ENCODE data around the gene AFG1L.

DNA sequence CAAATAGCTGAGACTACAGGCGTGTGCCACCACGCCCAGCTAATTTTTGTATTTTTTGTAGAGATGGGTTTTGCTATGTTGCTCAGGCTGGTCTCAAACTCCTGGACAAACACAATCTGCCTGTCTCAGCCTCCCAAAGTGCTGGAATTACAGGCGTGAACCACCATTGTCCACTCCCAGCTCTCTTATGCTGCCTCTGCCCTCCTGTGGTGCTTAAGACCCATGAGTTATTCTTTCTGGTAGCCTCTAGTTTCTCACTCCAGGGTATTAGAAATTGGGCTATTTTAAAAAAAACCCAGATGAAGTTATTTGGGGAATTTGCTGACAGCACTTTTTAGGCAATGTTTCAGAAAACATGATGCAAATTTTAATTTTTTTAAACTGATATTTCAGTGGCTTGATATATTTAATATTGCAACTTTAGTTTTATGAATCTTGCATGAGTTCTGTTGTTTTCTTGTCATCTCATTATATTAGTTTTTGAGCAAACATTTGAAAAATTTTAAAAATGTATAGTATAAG lies 151.8 kb downstream of the AFG1L start:
- TF ChIP-seq POLR2AphosphoS5 (IDR thresholded peaks at IDR 0.05; ENCODE audit: low read depth) (no peak), EZH2phosphoT487 (IDR thresholded peaks at IDR 0.05; ENCODE audit: unreplicated experiment) (no peak), EZH2 (IDR thresholded peaks at IDR 0.05; ENCODE audit: low read depth, unreplicated experiment) (no peak), JUNB (IDR thresholded peaks at IDR 0.05; ENCODE audit: unreplicated experiment) (no peak), CREB1 (CRISPR knock-in tag; IDR thresholded peaks at IDR 0.05; ENCODE audit: low read depth) (no peak), REST (IDR thresholded peaks at IDR 0.05; ENCODE audit: unreplicated experiment) (no peak), ZNF114 (CRISPR knock-in tag; IDR thresholded peaks at IDR 0.05) (no peak), STAT1 (IDR thresholded peaks at IDR 0.05; ENCODE audit: unreplicated experiment) (no peak)
- TF ChIP-seq, protein P1, sequence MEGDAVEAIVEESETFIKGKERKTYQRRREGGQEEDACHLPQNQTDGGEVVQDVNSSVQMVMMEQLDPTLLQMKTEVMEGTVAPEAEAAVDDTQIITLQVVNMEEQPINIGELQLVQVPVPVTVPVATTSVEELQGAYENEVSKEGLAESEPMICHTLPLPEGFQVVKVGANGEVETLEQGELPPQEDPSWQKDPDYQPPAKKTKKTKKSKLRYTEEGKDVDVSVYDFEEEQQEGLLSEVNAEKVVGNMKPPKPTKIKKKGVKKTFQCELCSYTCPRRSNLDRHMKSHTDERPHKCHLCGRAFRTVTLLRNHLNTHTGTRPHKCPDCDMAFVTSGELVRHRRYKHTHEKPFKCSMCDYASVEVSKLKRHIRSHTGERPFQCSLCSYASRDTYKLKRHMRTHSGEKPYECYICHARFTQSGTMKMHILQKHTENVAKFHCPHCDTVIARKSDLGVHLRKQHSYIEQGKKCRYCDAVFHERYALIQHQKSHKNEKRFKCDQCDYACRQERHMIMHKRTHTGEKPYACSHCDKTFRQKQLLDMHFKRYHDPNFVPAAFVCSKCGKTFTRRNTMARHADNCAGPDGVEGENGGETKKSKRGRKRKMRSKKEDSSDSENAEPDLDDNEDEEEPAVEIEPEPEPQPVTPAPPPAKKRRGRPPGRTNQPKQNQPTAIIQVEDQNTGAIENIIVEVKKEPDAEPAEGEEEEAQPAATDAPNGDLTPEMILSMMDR (conservative IDR thresholded peaks at IDR 0.05; ENCODE audit: low read depth in 2 of 2), result 0 out of 4 replicates have a peak, but pooled peaks of 1 of the 2 experiments have one; percentile 10
- TF ChIP-seq, protein P2, sequence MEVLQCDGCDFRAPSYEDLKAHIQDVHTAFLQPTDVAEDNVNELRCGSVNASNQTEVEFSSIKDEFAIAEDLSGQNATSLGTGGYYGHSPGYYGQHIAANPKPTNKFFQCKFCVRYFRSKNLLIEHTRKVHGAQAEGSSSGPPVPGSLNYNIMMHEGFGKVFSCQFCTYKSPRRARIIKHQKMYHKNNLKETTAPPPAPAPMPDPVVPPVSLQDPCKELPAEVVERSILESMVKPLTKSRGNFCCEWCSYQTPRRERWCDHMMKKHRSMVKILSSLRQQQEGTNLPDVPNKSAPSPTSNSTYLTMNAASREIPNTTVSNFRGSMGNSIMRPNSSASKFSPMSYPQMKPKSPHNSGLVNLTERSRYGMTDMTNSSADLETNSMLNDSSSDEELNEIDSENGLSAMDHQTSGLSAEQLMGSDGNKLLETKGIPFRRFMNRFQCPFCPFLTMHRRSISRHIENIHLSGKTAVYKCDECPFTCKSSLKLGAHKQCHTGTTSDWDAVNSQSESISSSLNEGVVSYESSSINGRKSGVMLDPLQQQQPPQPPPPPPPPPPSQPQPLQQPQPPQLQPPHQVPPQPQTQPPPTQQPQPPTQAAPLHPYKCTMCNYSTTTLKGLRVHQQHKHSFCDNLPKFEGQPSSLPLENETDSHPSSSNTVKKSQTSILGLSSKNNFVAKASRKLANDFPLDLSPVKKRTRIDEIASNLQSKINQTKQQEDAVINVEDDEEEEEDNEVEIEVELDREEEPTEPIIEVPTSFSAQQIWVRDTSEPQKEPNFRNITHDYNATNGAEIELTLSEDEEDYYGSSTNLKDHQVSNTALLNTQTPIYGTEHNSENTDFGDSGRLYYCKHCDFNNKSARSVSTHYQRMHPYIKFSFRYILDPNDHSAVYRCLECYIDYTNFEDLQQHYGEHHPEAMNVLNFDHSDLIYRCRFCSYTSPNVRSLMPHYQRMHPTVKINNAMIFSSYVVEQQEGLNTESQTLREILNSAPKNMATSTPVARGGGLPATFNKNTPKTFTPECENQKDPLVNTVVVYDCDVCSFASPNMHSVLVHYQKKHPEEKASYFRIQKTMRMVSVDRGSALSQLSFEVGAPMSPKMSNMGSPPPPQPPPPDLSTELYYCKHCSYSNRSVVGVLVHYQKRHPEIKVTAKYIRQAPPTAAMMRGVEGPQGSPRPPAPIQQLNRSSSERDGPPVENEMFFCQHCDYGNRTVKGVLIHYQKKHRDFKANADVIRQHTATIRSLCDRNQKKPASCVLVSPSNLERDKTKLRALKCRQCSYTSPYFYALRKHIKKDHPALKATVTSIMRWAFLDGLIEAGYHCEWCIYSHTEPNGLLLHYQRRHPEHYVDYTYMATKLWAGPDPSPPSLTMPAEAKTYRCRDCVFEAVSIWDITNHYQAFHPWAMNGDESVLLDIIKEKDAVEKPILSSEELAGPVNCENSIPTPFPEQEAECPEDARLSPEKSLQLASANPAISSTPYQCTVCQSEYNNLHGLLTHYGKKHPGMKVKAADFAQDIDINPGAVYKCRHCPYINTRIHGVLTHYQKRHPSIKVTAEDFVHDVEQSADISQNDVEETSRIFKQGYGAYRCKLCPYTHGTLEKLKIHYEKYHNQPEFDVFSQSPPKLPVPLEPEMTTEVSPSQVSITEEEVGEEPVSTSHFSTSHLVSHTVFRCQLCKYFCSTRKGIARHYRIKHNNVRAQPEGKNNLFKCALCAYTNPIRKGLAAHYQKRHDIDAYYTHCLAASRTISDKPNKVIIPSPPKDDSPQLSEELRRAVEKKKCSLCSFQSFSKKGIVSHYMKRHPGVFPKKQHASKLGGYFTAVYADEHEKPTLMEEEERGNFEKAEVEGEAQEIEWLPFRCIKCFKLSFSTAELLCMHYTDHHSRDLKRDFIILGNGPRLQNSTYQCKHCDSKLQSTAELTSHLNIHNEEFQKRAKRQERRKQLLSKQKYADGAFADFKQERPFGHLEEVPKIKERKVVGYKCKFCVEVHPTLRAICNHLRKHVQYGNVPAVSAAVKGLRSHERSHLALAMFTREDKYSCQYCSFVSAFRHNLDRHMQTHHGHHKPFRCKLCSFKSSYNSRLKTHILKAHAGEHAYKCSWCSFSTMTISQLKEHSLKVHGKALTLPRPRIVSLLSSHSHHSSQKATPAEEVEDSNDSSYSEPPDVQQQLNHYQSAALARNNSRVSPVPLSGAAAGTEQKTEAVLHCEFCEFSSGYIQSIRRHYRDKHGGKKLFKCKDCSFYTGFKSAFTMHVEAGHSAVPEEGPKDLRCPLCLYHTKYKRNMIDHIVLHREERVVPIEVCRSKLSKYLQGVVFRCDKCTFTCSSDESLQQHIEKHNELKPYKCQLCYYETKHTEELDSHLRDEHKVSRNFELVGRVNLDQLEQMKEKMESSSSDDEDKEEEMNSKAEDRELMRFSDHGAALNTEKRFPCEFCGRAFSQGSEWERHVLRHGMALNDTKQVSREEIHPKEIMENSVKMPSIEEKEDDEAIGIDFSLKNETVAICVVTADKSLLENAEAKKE (CRISPR knock-in tag; IDR thresholded peaks at IDR 0.05), result no peak

All from GM23338 (cell line).